ENCODE measurements around the gene PKLR.
A peak's percentile ranks its signal among the peaks of the same experiment; 100 is the strongest.

The PKLR gene

DNA sequence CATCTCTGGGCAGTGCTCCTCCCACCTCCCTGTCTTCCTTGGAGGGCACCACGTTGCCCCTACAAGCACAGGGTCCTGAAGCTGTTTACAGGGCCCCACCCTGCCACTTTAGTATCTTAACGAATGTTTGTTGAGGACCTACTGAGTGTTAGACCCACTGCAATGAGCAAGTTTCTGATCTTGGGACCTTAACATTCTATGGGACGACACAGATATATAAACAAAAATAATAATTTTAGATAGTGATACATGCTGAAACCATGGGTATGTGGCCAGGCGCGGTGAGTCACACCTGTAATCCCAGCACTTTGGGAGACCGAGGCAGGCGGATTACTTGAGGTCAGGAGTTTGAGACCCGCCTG lies 56.1 kb downstream of the PKLR start:
- peaks cover 47 to 52% of the 10 kb centered on the region in 2 experiments for H3K4me1 ChIP-seq (ENCODE audit: control insufficient read depth in 1 of 2, insufficient read depth in 1 of 2, low read depth in 1 of 2, low read length in 1 of 2)
- H3K36me3 ChIP-seq = peaks cover under 1% of the 10 kb centered on the region
- no peak for TF ChIP-seq CTCF (IDR thresholded peaks at IDR 0.05)
- no peaks in the 10 kb centered on the region for H3K9me3 ChIP-seq
- peak overlapping the region; percentile 92 to 95 for H3K4me3 ChIP-seq (ENCODE audit: low read depth in 1 of 2, low read length in 1 of 2)
- H3K27ac ChIP-seq = peak overlapping the region; percentile 86
- H3K27me3 ChIP-seq = no peaks in the 10 kb centered on the region

- peak overlapping the region; percentile 86 for H3K27ac ChIP-seq
- H3K4me3 ChIP-seq (ENCODE audit: low read depth in 1 of 2, low read length in 1 of 2) = peak overlapping the region; percentile 92 to 95
- H3K9me3 ChIP-seq = no peaks in the 10 kb centered on the region
- H3K4me1 ChIP-seq (ENCODE audit: control insufficient read depth in 1 of 2, insufficient read depth in 1 of 2, low read depth in 1 of 2, low read length in 1 of 2) = peaks cover 50 to 53% of the 10 kb centered on the region in 2 experiments
- H3K27me3 ChIP-seq = no peaks in the 10 kb centered on the region
- H3K36me3 ChIP-seq = peaks cover 6% of the 10 kb centered on the region
- peak; percentile 63 for TF ChIP-seq CTCF (IDR thresholded peaks at IDR 0.05)
Observed at GRCh38 chr1:155244368-155245162, 56.7 kb downstream of the PKLR start.

- Histone ChIP-seq H3K9me3 (no peaks in the 10 kb centered on the region), H3K4me1 (ENCODE audit: control insufficient read depth in 1 of 2, insufficient read depth in 1 of 2, low read depth in 1 of 2, low read length in 1 of 2) (peaks cover 65 to 68% of the 10 kb centered on the region in 2 experiments), H3K27me3 (no peaks in the 10 kb centered on the region), H3K36me3 (peaks cover 20% of the 10 kb centered on the region), H3K4me3 (ENCODE audit: low read depth in 1 of 2, low read length in 1 of 2) (peak overlapping the region; percentile 59 to 95), H3K27ac (peak overlapping the region; percentile 86)
- TF ChIP-seq CTCF (IDR thresholded peaks at IDR 0.05) = no peak
Observed at GRCh38 chr1:155242805-155243358, 58.4 kb downstream of the PKLR start.

DNA sequence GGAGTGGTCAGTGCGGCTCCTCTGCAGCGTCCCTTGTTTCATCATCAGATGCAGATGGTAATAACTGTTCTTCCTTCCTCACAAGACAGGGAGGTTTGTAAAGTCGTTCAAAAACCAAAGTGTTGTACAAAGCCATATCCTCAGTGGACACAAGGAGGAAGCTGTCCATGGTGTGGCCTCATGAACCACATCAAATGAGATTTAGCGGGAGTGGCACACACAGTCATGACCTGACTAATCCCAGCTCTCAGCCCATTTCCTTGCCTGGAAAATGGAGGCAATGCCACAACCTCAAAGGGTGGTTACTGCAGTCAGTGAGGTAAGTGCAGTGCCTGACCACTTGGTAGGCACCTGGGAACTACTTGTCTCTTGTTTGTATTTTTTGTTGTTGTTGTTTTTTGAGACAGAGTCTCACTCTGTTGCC lies 59.4 kb downstream of the PKLR start:
- no peaks in the 10 kb centered on the region for H3K27me3 ChIP-seq
- no peak for TF ChIP-seq CTCF (IDR thresholded peaks at IDR 0.05)
- peak overlapping the region; percentile 86 for H3K27ac ChIP-seq
- peak overlapping the region; percentile 59 to 95 for H3K4me3 ChIP-seq (ENCODE audit: low read depth in 1 of 2, low read length in 1 of 2)
- H3K4me1 ChIP-seq (ENCODE audit: control insufficient read depth in 1 of 2, insufficient read depth in 1 of 2, low read depth in 1 of 2, low read length in 1 of 2) = peaks cover 73 to 78% of the 10 kb centered on the region in 2 experiments
- no peaks in the 10 kb centered on the region for H3K9me3 ChIP-seq
- peaks cover 30% of the 10 kb centered on the region for H3K36me3 ChIP-seq

DNA sequence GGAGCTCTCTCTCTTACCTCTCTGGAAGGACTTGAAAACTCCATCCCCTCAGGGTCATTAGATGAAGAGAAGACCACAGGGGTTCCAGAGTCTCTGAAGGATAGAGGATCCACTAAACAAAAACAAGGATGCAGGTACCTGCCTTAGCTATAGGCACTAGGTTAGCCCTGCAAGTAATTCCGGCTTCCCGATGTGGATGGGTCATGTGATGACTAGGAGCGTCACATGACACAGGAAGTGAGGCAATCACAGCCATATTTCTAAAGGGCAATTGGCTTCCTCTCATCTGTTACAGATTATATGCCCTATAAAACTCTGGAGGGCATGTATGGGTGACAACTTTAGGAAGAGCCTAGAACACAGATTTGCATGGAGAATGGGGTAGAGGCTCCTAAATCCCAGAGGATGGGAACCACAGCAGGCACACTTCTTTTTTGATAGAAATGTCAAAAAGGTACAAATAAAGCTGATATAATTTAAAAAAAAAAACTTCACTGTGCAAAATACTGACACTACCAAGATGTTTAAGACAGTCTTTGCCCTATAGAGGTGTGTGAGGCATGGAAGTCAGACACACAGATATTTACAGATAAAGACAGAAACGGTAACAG lies 60.1 kb downstream of the PKLR start:
- Histone ChIP-seq H3K4me1 (ENCODE audit: control insufficient read depth in 1 of 2, insufficient read depth in 1 of 2, low read depth in 1 of 2, low read length in 1 of 2) (peaks cover 79 to 85% of the 10 kb centered on the region in 2 experiments), H3K36me3 (peaks cover 37% of the 10 kb centered on the region), H3K4me3 (ENCODE audit: low read depth in 1 of 2, low read length in 1 of 2) (peak overlapping the region; percentile 59 to 95), H3K27ac (peak overlapping the region; percentile 86), H3K9me3 (no peaks in the 10 kb centered on the region), H3K27me3 (no peaks in the 10 kb centered on the region)
- no peak for TF ChIP-seq CTCF (IDR thresholded peaks at IDR 0.05)

Data from neutrophil (primary cell).